ENCODE data around the gene SCARF2.
"Not testable (repeated sequence)": the region's sequence is repeated elsewhere in the genome, so short reads cannot be mapped to it uniquely, and the experiment has no call there.

- not testable (repeated sequence) for TF ChIP-seq CTCF (IDR thresholded peaks at IDR 0.05; ENCODE audit: low read depth, low read length, poor library complexity, severe bottlenecking); EZH2phosphoT487 (IDR thresholded peaks at IDR 0.05; ENCODE audit: borderline replicate concordance, low read length)
Measured at GRCh38 chr22:20451129-20451778, 13.6 kb upstream of the SCARF2 start.
